ENCODE data around the gene SQOR. TPM values are rescaled to one million over a fixed set of nuclear protein-coding genes. Genes with fewer than 3 reads are reported as not detected.

The SQOR gene
- total RNA-seq, 1 donor from 2014 or later: 124 TPM

DNA sequence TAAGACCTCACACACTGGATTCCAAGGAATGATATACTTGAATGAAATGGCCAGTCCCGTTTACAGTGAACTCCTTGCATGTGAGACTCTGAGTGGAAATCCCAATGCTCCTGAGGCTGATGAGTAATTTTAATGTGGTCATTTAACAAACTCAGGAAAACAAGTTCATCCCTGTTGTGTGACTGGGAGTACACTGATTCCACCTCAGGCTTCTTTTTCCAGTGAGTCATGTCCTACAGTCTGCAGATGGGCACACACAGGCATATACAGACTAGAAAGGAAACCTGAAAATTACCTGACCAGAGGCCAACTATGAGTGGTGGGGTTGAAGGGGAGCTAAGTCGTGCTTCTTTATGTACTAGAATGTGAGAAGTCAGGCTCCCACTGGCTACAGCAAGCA is 5.8 kb downstream of the SQOR start:
- peak; percentile 97 for DNase-seq (ENCODE audit: low read depth)
- H3K4me3 ChIP-seq (ENCODE audit: low read depth, low read length): peak overlapping the region; percentile 22

GRCh38 chr15:45641374-45641781 is 6.5 kb downstream of the SQOR start:
- peak overlapping the region; percentile 12 for H3K4me3 ChIP-seq (ENCODE audit: low read depth, low read length)
- peak; percentile 98 for DNase-seq (ENCODE audit: low read depth)
- TF ChIP-seq, protein P1, sequence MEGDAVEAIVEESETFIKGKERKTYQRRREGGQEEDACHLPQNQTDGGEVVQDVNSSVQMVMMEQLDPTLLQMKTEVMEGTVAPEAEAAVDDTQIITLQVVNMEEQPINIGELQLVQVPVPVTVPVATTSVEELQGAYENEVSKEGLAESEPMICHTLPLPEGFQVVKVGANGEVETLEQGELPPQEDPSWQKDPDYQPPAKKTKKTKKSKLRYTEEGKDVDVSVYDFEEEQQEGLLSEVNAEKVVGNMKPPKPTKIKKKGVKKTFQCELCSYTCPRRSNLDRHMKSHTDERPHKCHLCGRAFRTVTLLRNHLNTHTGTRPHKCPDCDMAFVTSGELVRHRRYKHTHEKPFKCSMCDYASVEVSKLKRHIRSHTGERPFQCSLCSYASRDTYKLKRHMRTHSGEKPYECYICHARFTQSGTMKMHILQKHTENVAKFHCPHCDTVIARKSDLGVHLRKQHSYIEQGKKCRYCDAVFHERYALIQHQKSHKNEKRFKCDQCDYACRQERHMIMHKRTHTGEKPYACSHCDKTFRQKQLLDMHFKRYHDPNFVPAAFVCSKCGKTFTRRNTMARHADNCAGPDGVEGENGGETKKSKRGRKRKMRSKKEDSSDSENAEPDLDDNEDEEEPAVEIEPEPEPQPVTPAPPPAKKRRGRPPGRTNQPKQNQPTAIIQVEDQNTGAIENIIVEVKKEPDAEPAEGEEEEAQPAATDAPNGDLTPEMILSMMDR (conservative IDR thresholded peaks at IDR 0.05; ENCODE audit: low read depth, low read length): no peak

More for the DNA sequence above, 5.8 kb downstream of the SQOR start:
- TF ChIP-seq, protein P1 (conservative IDR thresholded peaks at IDR 0.05; ENCODE audit: low read depth, low read length): no peak

- TF ChIP-seq, protein P1 (conservative IDR thresholded peaks at IDR 0.05; ENCODE audit: low read depth, low read length): no peak
- H3K4me3 ChIP-seq (ENCODE audit: low read depth, low read length): peak overlapping the region; percentile 8
- DNase-seq (ENCODE audit: low read depth): no peak
These were observed 7.4 kb downstream of the SQOR start for GRCh38 chr15:45641999-45642932.

DNA sequence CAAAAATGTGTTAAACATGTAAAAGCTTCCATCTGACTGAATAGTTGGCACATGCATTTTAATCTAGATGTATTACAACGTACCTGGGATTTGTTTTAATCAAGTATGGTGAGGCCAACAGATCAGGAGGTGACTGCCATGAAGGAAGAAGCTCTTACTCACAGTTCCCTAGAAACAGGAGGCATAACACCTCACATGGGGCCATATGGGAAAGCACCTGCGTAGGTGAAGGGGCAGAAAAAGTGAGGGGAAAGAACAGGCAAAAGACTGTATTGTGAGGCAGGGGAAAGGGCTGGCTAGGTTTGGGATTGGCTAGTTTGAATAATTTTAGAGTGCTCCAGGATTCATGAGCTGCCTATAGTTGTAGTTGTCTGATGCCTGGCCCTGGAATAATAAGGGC is 9.6 kb downstream of the SQOR start:
- no peak overlapping the region for H3K4me3 ChIP-seq (ENCODE audit: low read depth, low read length)
- TF ChIP-seq, protein P1 (conservative IDR thresholded peaks at IDR 0.05; ENCODE audit: low read depth, low read length): no peak
- no peak for DNase-seq (ENCODE audit: low read depth)

DNA sequence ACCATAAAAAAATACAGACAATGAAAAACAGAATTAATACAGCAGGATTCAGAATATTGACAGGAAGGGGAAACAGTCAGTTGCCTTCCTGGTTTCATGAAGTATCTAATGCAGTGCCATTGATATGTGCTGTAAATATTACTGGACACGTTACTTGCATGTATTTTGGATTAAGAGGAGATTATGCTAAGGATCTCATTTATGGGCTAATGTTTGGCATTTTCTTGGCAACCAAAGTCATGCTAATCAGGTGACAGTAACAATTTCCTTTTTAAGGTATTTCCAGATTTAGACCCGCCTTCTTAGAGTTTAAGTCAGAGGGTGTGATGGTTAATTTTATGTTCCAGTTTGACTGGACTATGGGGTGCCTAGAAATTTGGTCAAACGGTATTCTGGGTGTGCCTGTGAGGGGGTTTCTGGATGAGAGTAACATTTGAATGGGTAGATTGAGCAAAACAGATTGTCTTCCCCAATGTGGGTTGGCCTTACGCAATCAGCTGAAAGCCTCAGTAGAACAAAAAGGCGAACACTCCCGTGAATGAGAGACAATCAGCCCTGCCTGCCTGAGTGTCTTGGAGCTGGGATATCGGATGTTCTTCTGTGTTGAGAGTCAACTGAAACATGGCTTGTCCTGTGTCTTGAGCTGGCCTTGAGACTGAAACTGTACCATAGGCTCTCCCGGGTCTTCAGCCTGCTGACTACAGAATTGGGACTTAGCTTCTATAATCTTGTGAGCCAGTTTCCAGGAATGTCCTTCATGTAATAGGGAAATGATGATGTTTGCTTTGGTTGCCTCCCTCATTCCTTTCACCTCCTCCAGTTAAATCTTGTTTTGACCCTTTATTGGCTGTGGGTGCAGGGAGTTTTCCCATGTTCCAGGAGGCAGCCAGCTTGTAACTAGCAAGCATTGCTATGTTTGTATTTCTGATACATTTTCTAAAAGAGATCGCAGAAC is 10.5 kb downstream of the SQOR start:
- TF ChIP-seq, protein P1 (conservative IDR thresholded peaks at IDR 0.05; ENCODE audit: low read depth, low read length): no peak
- no peak overlapping the region for H3K4me3 ChIP-seq (ENCODE audit: low read depth, low read length)
- no peak for DNase-seq (ENCODE audit: low read depth)

GRCh38 chr15:45646220-45646619 is 11.4 kb downstream of the SQOR start:
- DNase-seq (ENCODE audit: low read depth): no peak
- H3K4me3 ChIP-seq (ENCODE audit: low read depth, low read length): no peak overlapping the region
- TF ChIP-seq, protein P1 (conservative IDR thresholded peaks at IDR 0.05; ENCODE audit: low read depth, low read length): no peak
